T-helper 2 cell treated with Interferon-gamma antibody and Interleukin-4, amounts not matched to agents 100 ng/mL and 5 ng/mL, for 36 hours (primary cell): ENCODE data around the gene AGPAT3. TPM values are rescaled to one million over a fixed set of nuclear protein-coding genes. Genes with fewer than 3 reads are reported as not detected.

Source experiments
- total RNA-seq: library from RNA; stranded (reverse); gene quantifications from 2 replicates; pipeline ENCODE4 v1.2.3, GENCODE V29; 2022

AGPAT3 gene
- total RNA-seq, 1 donor from 2014 or later: 126 TPM

Other genes starting within 250 kb of the AGPAT3 start
- 0.30 and 0.50 TPM in 2 replicates for gene HSF2BP, start 205.7 kb upstream of the AGPAT3 start, total RNA-seq
- gene RRP1B, start 205.7 kb upstream of the AGPAT3 start, total RNA-seq: 52.6 and 55.0 TPM in 2 replicates
- gene PDXK, start 146.1 kb upstream of the AGPAT3 start, total RNA-seq: 88.9 and 92.4 TPM in 2 replicates
- 63.8 and 68.7 TPM in 2 replicates for gene CSTB, start 88.9 kb upstream of the AGPAT3 start, total RNA-seq
- 34.9 and 35.8 TPM in 2 replicates for gene RRP1, start 75.6 kb upstream of the AGPAT3 start, total RNA-seq
- 70.4 and 73.8 TPM in 2 replicates for gene TRAPPC10, start 147.1 kb downstream of the AGPAT3 start, total RNA-seq
- 4.7 and 5.1 TPM in 2 replicates for gene PWP2, start 242.2 kb downstream of the AGPAT3 start, total RNA-seq